GM23338 (cell line): ENCODE measurements around the gene GADD45GIP1. TPM values are rescaled to one million over a fixed set of nuclear protein-coding genes. Genes with fewer than 3 reads are reported as not detected.

Experiments used
- ATAC-seq: fragments of 200-7000 bp; cut with Tn5 transposase; 3 replicates; pipeline ENCODE4 v1.9.1; 2020
- DNase-seq: peaks from one replicate; pipeline ENCODE4 v3.0.0-alpha.2; 2015; ENCODE audit warnings: low spot score
- H2AFZ ChIP-seq: fragments of 200-600 bp; sonication (generic); 2 replicates; pipeline ENCODE4 v1.8.0; 2016; ENCODE audit warnings: antibody characterized with exemption, mild to moderate bottlenecking, moderate library complexity
- H3F3A ChIP-seq: fragments of 200-600 bp; sonication (generic); replicated peaks from 2 replicates; pipeline ENCODE4 v1.8.0; 2017; ENCODE audit warnings: antibody characterized with exemption, mixed run types, low read depth
- H3K27ac ChIP-seq: fragments of 200-600 bp; sonication (generic); 2 replicates; pipeline ENCODE4 v1.6.1; 2016; ENCODE audit warnings: low read depth
- H3K27me3 ChIP-seq: fragments of 200-600 bp; sonication (generic); 2 replicates; pipeline ENCODE4 v1.8.0; 2016; ENCODE audit warnings: mild to moderate bottlenecking, mixed run types, moderate library complexity; ENCODE audit not compliant: insufficient read depth
- H3K36me3 ChIP-seq: fragments of 200-600 bp; sonication (generic); 2 replicates; pipeline ENCODE4 v1.8.0; 2016; ENCODE audit warnings: mild to moderate bottlenecking; ENCODE audit not compliant: insufficient read depth
- H3K4me1 ChIP-seq: fragments of 200-600 bp; sonication (generic); 2 replicates; pipeline ENCODE4 v1.8.0; 2016; ENCODE audit warnings: mild to moderate bottlenecking, moderate library complexity; ENCODE audit not compliant: insufficient read depth
- H3K4me2 ChIP-seq: fragments of 200-600 bp; sonication (generic); 2 replicates; pipeline ENCODE4 v1.7.1; 2017; ENCODE audit warnings: mixed run types
- H3K4me3 ChIP-seq: fragments of 200-600 bp; sonication (generic); 2 replicates; pipeline ENCODE4 v1.6.1; 2016; ENCODE audit warnings: mixed run types
- H3K79me2 ChIP-seq: fragments of 200-600 bp; sonication (generic); replicated peaks from 2 replicates; pipeline ENCODE4 v1.8.0; 2017; ENCODE audit warnings: mild to moderate bottlenecking; ENCODE audit not compliant: insufficient read depth
- H3K9me2 ChIP-seq: fragments of 200-600 bp; sonication (generic); 2 replicates; pipeline ENCODE4 v1.8.0; 2017; ENCODE audit not compliant: insufficient read depth
- H4K20me1 ChIP-seq: fragments of 200-600 bp; sonication (generic); replicated peaks from 2 replicates; pipeline ENCODE4 v1.8.0; 2017; ENCODE audit warnings: mild to moderate bottlenecking; ENCODE audit not compliant: insufficient read depth
- H3K27ac Mint-ChIP-seq: 2 replicates; pipeline ENCODE4 v1.8.0; 2020; ENCODE audit warnings: inconsistent platforms, mild to moderate bottlenecking, moderate library complexity, mixed read lengths
- H3K27me3 Mint-ChIP-seq: 3 replicates; pipeline ENCODE4 v1.8.0; 2022; ENCODE audit warnings: low read depth, mild to moderate bottlenecking, moderate library complexity, mixed read lengths, inconsistent platforms; ENCODE audit not compliant: insufficient read depth, poor library complexity
- H3K36me3 Mint-ChIP-seq: 3 replicates; pipeline ENCODE4 v1.8.0; 2021; ENCODE audit warnings: low read depth, mild to moderate bottlenecking, inconsistent platforms, moderate library complexity, mixed read lengths
- H3K4me1 Mint-ChIP-seq: 3 replicates; pipeline ENCODE4 v1.8.0; 2020; ENCODE audit warnings: mild to moderate bottlenecking, inconsistent platforms, mixed read lengths
- H3K4me3 Mint-ChIP-seq: 3 replicates; pipeline ENCODE4 v1.8.0; 2021; ENCODE audit warnings: moderate library complexity, mild to moderate bottlenecking, inconsistent platforms, mixed read lengths
- H3K9me3 Mint-ChIP-seq: 3 replicates; pipeline ENCODE4 v1.8.0; 2020; ENCODE audit warnings: moderate library complexity, mild to moderate bottlenecking, inconsistent platforms, mixed read lengths
- CREB1 ChIP-seq: fragments of 250-450 bp; sonication (Bioruptor Pico); IDR thresholded peaks from 2 replicates; pipeline ENCODE4 v1.5.0; 2020; ENCODE audit warnings: low read depth, mild to moderate bottlenecking, moderate library complexity
- CTCF ChIP-seq, 2 experiments: fragments of 200-600 bp in 1 of 2; sonication (generic) in 1 of 2; conservative IDR thresholded peaks; 2 replicates each; pipeline versions ENCODE4 v1.5.1 to v1.6.1; 2016 to 2017; ENCODE audit warnings: antibody characterized with exemption in 2 of 2, low read depth in 2 of 2, mild to moderate bottlenecking in 2 of 2, moderate library complexity in 1 of 2
- EZH2 ChIP-seq: fragments of 200-600 bp; sonication (generic); IDR thresholded peaks from one replicate; pipeline ENCODE4 v1.8.0; 2017; ENCODE audit warnings: antibody characterized with exemption, mild to moderate bottlenecking, low read depth; ENCODE audit not compliant: unreplicated experiment
- JUNB ChIP-seq: IDR thresholded peaks from one replicate; pipeline ENCODE4 v1.6.1; 2016; ENCODE audit warnings: antibody characterized with exemption; ENCODE audit not compliant: unreplicated experiment
- NANOG ChIP-seq: IDR thresholded peaks from 2 replicates; pipeline ENCODE4 v1.6.1; 2016; ENCODE audit warnings: antibody characterized with exemption, borderline replicate concordance
- ZNF114 ChIP-seq: fragments of 250-450 bp; sonication (Bioruptor Pico); IDR thresholded peaks from 2 replicates; pipeline ENCODE4 v1.5.0; 2020; ENCODE audit warnings: mild to moderate bottlenecking, moderate library complexity
- ZNF331 ChIP-seq: fragments of 250-450 bp; sonication (Bioruptor Pico); IDR thresholded peaks from 2 replicates; pipeline ENCODE4 v1.5.0; 2020; ENCODE audit warnings: low read depth, mild to moderate bottlenecking, moderate library complexity
- ZNF462 ChIP-seq: fragments of 250-450 bp; sonication (Bioruptor Pico); IDR thresholded peaks from 2 replicates; pipeline ENCODE4 v1.5.0; 2020; ENCODE audit warnings: mild to moderate bottlenecking, moderate library complexity
- polyA plus RNA-seq: library from polyadenylated mRNA; unstranded; fragments of >200 nt; fragmentation: Nextera tagmentation; extraction: Ambion mirVana; gene quantifications from 2 replicates; pipeline ENCODE4 v1.2.1, GENCODE V29; 2016
- total RNA-seq: library from RNA; depleted of rRNA; stranded (reverse); fragments of >200 nt; shearing (Covaris generic); gene quantifications from 2 replicates; pipeline ENCODE4 v1.2.3, GENCODE V29; 2014

GADD45GIP1 gene
- total and polyA plus RNA-seq, 2 experiments from 2014 or later = 63.9 to 255 TPM

GRCh38 chr19:12965812-12966135 lies 8.8 kb upstream of the GADD45GIP1 start (continued):
- TF ChIP-seq ZNF462 = no peak
- no peak for TF ChIP-seq CTCF (conservative IDR thresholded peaks at IDR 0.05; ENCODE audit: low read depth in 2 of 2)
- TF ChIP-seq ZNF331 (CRISPR knock-in tag) = no peak
- no peak for TF ChIP-seq JUNB
- no peak for TF ChIP-seq ZNF114 (CRISPR knock-in tag)
- no peak for TF ChIP-seq NANOG

GRCh38 chr19:12965017-12965811 lies 8.2 kb upstream of the GADD45GIP1 start:
- Histone ChIP-seq H3K79me2 (no peaks in the 10 kb centered on the region), H3K4me3 (peak overlapping the region; percentile 60), H3K27me3 (no peaks in the 10 kb centered on the region), H4K20me1 (no peaks in the 10 kb centered on the region), H2AFZ (peak overlapping the region; percentile 90), H3K9me2 (no peaks in the 10 kb centered on the region), H3K36me3 (no peaks in the 10 kb centered on the region), H3K27ac (peak overlapping the region; percentile 87), H3F3A (no peaks in the 10 kb centered on the region), H3K4me2 (peak overlapping the region; percentile 88), H3K4me1 (no peaks in the 10 kb centered on the region; the same call in 1 of the 2 replicates)
- Mint-ChIP-seq H3K4me1 (peaks cover 3% of the 10 kb centered on the region; the same call in 2 of the 3 replicates), H3K9me3 (no peaks in the 10 kb centered on the region), H3K4me3 (peak overlapping the region; percentile 68), H3K27me3 (peaks cover 4% of the 10 kb centered on the region), H3K36me3 (no peaks in the 10 kb centered on the region), H3K27ac (peak overlapping the region; percentile 85)
- peak; percentile 88 for DNase-seq
- ATAC-seq = peak; percentile 95
- TF ChIP-seq CREB1 (0 out of 2 replicates have a peak, but pooled peaks have one; percentile 5), EZH2 (no peak)
